PC-3 (cell line): ENCODE results near the gene FGF12. TPM values are rescaled to one million over a fixed set of nuclear protein-coding genes. Genes with fewer than 3 reads are reported as not detected.

ENCODE experiments used
- ATAC-seq: fragments of 200-7000 bp; cut with Tn5 transposase; 2 replicates; pipeline ENCODE4 v1.9.1; 2020; ENCODE audit warnings: mild to moderate bottlenecking, moderate library complexity
- BruUV-seq: library from RNA; stranded (reverse); fragments of 400-500 nt; replicated peaks from 2 replicates; lab custom pipeline; 2021; lab: Mats Ljungman, UMichigan
- CTCF ChIA-PET: fragments of 300-600 bp; sonication (Branson Sonifier 250); formaldehyde crosslinking; loops from one replicate; lab custom pipeline; 2022; ENCODE audit warnings: antibody characterized with exemption; lab: Charles Lee
- POLR2A ChIA-PET: fragments of 300-600 bp; sonication (Branson Sonifier 250); formaldehyde crosslinking; loops from one replicate; lab custom pipeline; 2022; ENCODE audit warnings: antibody characterized with exemption; ENCODE audit not compliant: unreplicated experiment; lab: Charles Lee
- DNase-seq: peaks from one replicate; pipeline ENCODE4 v3.0.0-alpha.2; 2015
- H2AFZ ChIP-seq: fragments of 300-600 bp; sonication (generic); 2 replicates; pipeline ENCODE4 v1.6.0; 2016; ENCODE audit warnings: antibody characterized with exemption, low read length
- H3F3A ChIP-seq: fragments of 300-600 bp; sonication (generic); one replicate; pipeline ENCODE4 v1.6.0; 2017; ENCODE audit warnings: antibody characterized with exemption, low read length, control low read depth, mild to moderate bottlenecking; ENCODE audit not compliant: unreplicated experiment
- H3K27ac ChIP-seq: fragments of 300-600 bp; sonication (generic); 2 replicates; pipeline ENCODE4 v1.5.1; 2016; ENCODE audit warnings: mild to moderate bottlenecking, low read length
- H3K27me3 ChIP-seq: fragments of 300-600 bp; sonication (generic); 2 replicates; pipeline ENCODE4 v1.6.1; 2016; ENCODE audit warnings: low read length, mixed read lengths
- H3K36me3 ChIP-seq: fragments of 300-600 bp; sonication (generic); 2 replicates; pipeline ENCODE4 v1.6.1; 2016; ENCODE audit warnings: low read depth, mixed run types, low read length, mixed read lengths
- H3K4me1 ChIP-seq: fragments of 300-600 bp; sonication (generic); 2 replicates; pipeline ENCODE4 v1.5.1; 2016; ENCODE audit warnings: low read length; ENCODE audit not compliant: insufficient read depth
- H3K4me2 ChIP-seq: fragments of 300-600 bp; sonication (generic); 2 replicates; pipeline ENCODE4 v1.6.0; 2016; ENCODE audit warnings: low read length
- H3K4me3 ChIP-seq: fragments of 300-600 bp; sonication (generic); 2 replicates; pipeline ENCODE4 v1.5.1; 2016; ENCODE audit warnings: mild to moderate bottlenecking, low read length, mixed read lengths
- H3K79me2 ChIP-seq: fragments of 300-600 bp; sonication (generic); 2 replicates; pipeline ENCODE4 v1.6.1; 2017; ENCODE audit warnings: low read length, mixed read lengths
- H3K9ac ChIP-seq: fragments of 300-600 bp; sonication (generic); 2 replicates; pipeline ENCODE4 v1.6.0; 2016; ENCODE audit warnings: mild to moderate bottlenecking, low read length
- H3K9me2 ChIP-seq: fragments of 300-600 bp; sonication (generic); replicated peaks from 2 replicates; pipeline ENCODE4 v1.6.1; 2016; ENCODE audit warnings: mixed run types, low read length, mixed read lengths
- H3K9me3 ChIP-seq: fragments of 300-600 bp; sonication (generic); 2 replicates; pipeline ENCODE4 v1.6.1; 2016; ENCODE audit warnings: low read length, mixed read lengths
- H4K20me1 ChIP-seq: fragments of 300-600 bp; sonication (generic); 2 replicates; pipeline ENCODE4 v1.6.1; 2016; ENCODE audit warnings: low read length, mixed read lengths
- CTCF ChIP-seq: fragments of 300-600 bp; sonication (generic); conservative IDR thresholded peaks from 2 replicates; pipeline ENCODE4 v1.5.1; 2017; ENCODE audit warnings: antibody characterized with exemption, low read depth, mild to moderate bottlenecking, low read length
- EZH2 ChIP-seq: fragments of 300-600 bp; sonication (generic); IDR thresholded peaks from one replicate; pipeline ENCODE4 v1.6.1; 2017; ENCODE audit warnings: antibody characterized with exemption, mild to moderate bottlenecking, low read length; ENCODE audit not compliant: unreplicated experiment
- EZH2phosphoT487 ChIP-seq: fragments of 300-600 bp; sonication (generic); IDR thresholded peaks from 2 replicates; pipeline ENCODE4 v1.6.1; 2018; ENCODE audit warnings: mild to moderate bottlenecking, antibody characterized with exemption, low read length, borderline replicate concordance
- intact Hi-C: fragments of 100-400 bp; cut with micrococcal nuclease; formaldehyde crosslinking; loops from 2 replicates; pipeline ENCODE4 v1.9.0; 2023
- total RNA-seq: library from RNA; depleted of rRNA; stranded (reverse); fragments of >200 nt; gene quantifications from 2 replicates; pipeline ENCODE4 v1.2.3, GENCODE V29; 2014

FGF12 gene
- total RNA-seq, 1 experiment from 2014 or later = not detected

GRCh38 chr3:192212979-192213378 lies 514.4 kb downstream of the FGF12 start:
- Histone ChIP-seq H3K79me2 (no peaks in the 10 kb centered on the region), H3K36me3 (no peaks in the 10 kb centered on the region), H2AFZ (no peak overlapping the region), H3K27me3 (peaks cover 24% of the 10 kb centered on the region), H3K4me3 (no peak overlapping the region), H3K9ac (no peak overlapping the region), H3K4me1 (no peaks in the 10 kb centered on the region), H4K20me1 (no peaks in the 10 kb centered on the region), H3F3A (no peaks in the 10 kb centered on the region), H3K27ac (no peak overlapping the region), H3K9me2 (no peaks in the 10 kb centered on the region), H3K9me3 (no peaks in the 10 kb centered on the region), H3K4me2 (no peak overlapping the region)
- DNase-seq (no peak), ATAC-seq (no peak)
- ChIA-PET POLR2A (no interaction called here), CTCF (no interaction called here)
- TF ChIP-seq EZH2phosphoT487 = no peak
- no peak for TF ChIP-seq EZH2
- TF ChIP-seq CTCF = no peak
- BruUV-seq = no TSS peak
- intact Hi-C loops = no loop called here

- Histone ChIP-seq H3K9me2 (no peaks in the 10 kb centered on the region), H3F3A (no peaks in the 10 kb centered on the region), H3K27ac (no peak overlapping the region), H3K4me2 (no peak overlapping the region), H3K4me3 (no peak overlapping the region), H3K79me2 (no peaks in the 10 kb centered on the region), H3K27me3 (peaks cover 21% of the 10 kb centered on the region), H3K9me3 (no peaks in the 10 kb centered on the region), H4K20me1 (no peaks in the 10 kb centered on the region), H3K9ac (no peak overlapping the region), H3K36me3 (no peaks in the 10 kb centered on the region), H2AFZ (no peak overlapping the region), H3K4me1 (no peaks in the 10 kb centered on the region)
- intact Hi-C loops = no loop called here
- peak; percentile 42; the same call in 1 of the 2 replicates for ATAC-seq
- POLR2A ChIA-PET = no interaction called here
- DNase-seq = no peak
- no peak for TF ChIP-seq EZH2
- TF ChIP-seq EZH2phosphoT487 = no peak
- TF ChIP-seq CTCF = peak; percentile 37
- no TSS peak for BruUV-seq
- CTCF ChIA-PET = no interaction called here
These were observed 515.0 kb downstream of the FGF12 start for GRCh38 chr3:192212335-192212734.

- no peak for TF ChIP-seq EZH2phosphoT487
- TF ChIP-seq EZH2 = no peak
- TF ChIP-seq CTCF = no peak
- Histone ChIP-seq H3K4me1 (no peaks in the 10 kb centered on the region), H3F3A (no peaks in the 10 kb centered on the region), H3K27ac (no peak overlapping the region), H3K27me3 (peaks cover 12% of the 10 kb centered on the region), H3K36me3 (no peaks in the 10 kb centered on the region), H3K4me2 (peak overlapping the region; percentile 47; the same call in 1 of the 2 replicates), H3K9ac (no peak overlapping the region), H4K20me1 (no peaks in the 10 kb centered on the region), H3K9me3 (no peaks in the 10 kb centered on the region), H3K79me2 (no peaks in the 10 kb centered on the region), H3K4me3 (no peak overlapping the region), H3K9me2 (no peaks in the 10 kb centered on the region), H2AFZ (no peak overlapping the region)
- intact Hi-C loops = no loop called here
- CTCF ChIA-PET = no interaction called here
- DNase-seq (no peak), ATAC-seq (no peak)
- BruUV-seq = no TSS peak
- POLR2A ChIA-PET = no interaction called here
These were observed 519.7 kb downstream of the FGF12 start for GRCh38 chr3:192207651-192208050.
